Measurements from ENCODE around the gene ERLEC1.
"Not testable (repeated sequence)": the region's sequence is repeated elsewhere in the genome, so short reads cannot be mapped to it uniquely, and the experiment has no call there.

The ERLEC1 gene

DNA sequence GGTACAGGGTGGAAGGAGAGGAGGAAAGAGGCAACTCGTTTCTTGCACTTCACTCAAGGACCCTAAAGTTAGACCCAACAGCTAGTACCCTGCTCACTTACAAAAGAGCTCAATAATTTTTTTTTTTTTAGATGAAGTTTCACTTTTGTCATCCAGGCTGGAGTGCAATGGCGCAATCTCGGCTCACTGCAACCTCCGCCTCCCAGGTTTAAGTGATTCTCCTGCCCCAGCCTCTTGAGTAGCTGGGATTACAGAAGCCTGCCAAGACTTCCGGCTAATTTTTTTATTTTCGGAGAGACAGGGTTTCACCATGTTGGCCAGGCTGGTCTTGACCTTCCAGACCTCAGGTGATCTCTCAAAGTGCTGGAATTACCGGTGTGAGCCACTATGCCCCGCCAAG lies 4.2 kb upstream of the ERLEC1 start:
- DNase-seq: no peak

DNA sequence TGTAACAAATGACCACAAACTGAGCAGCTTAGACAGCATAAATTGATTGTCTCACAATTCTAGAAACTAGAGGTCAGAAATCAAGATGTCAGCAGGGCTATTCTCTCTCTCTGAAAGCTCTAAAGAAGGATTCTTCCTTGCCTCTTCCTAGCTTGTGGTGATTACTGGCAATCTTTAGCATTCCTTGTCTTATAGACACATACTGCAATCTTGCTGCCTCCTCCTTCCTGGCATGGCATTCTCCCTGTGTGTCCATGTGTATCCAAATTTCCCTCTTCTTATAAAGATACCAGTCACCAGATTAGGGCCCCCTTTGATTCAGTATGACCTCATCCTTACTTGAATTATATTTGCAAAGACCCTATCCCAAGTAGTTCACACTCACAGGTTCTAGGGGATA lies 2.4 kb upstream of the ERLEC1 start:
- DNase-seq: no peak

GRCh38 chr2:53785366-53785765 lies 1.5 kb upstream of the ERLEC1 start:
- DNase-seq: no peak

- peak; percentile 14 to 18 for DNase-seq
Observed at GRCh38 chr2:53786352-53786704, 516 bp upstream of the ERLEC1 start.

DNA sequence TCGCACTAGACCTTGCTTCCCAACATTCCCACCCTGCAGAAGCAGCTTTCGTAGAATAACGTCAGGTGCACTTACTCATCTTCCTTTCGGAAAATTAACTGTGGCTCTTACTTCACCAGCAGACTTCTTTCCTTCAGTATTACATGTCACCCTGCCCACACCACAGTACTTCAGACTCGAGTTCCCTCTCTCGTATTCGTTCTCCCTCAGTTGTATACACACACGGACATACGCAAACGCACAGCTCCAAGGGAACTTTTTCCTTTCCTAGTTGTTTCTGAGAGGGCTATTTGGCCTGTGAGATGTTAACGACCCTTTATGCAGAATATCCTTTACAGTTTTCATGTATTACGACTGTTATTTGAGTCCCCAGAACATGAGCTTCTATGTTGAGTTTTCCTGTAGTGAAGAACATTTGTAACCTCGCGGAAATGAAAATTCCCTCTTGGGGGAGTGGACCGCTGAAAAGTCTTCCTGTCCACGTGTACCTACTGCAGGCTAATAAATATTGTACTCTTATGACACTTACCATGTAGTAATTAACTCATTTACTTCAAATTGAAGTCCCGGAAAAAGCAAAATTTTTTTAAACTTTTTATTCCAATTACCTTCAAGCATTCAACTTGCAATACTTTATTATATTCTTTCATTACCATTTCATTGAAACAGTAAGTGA lies 908 bp downstream of the ERLEC1 start:
- peak; percentile 13 to 24 for DNase-seq

- no peak for DNase-seq
Observed at GRCh38 chr2:53793261-53793660, 6.4 kb downstream of the ERLEC1 start.

DNA sequence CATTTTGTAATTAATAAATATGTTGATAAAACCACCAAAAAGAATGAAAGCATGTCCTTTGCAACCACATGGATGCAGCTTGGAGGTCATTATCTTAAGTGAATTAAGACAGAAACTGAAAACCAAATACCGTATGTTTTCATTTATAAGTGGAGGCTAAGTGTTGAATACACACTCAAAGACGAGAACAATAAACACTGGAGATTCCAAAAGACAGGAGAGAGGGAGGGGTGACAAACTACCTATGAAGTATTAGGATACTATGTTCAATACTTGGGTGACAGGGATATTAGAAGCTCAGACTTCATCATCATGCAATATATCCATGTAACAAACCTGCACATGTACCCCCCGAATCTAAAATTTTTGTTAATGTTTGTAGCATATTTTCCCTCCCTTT lies 7.0 kb downstream of the ERLEC1 start:
- no peak for DNase-seq

DNA sequence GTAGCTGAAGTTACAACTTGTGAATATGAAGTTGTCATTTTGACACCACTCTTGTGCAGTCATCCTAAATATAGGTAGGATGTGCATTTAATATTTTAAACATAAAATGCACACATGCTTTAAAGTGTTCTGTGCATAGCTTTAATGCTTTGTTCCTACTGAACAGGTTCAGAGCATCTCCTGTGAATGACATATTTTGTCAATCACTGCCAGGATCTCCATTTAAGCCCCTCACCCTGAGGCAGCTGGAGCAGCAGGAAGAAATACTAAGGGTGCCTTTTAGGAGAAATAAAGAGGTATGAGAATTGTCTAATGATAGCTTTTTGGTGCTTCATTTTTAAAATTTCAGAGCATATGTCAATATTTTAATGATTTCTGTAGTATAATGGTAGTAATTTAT lies 14.7 kb downstream of the ERLEC1 start:
- DNase-seq: no peak

DNA sequence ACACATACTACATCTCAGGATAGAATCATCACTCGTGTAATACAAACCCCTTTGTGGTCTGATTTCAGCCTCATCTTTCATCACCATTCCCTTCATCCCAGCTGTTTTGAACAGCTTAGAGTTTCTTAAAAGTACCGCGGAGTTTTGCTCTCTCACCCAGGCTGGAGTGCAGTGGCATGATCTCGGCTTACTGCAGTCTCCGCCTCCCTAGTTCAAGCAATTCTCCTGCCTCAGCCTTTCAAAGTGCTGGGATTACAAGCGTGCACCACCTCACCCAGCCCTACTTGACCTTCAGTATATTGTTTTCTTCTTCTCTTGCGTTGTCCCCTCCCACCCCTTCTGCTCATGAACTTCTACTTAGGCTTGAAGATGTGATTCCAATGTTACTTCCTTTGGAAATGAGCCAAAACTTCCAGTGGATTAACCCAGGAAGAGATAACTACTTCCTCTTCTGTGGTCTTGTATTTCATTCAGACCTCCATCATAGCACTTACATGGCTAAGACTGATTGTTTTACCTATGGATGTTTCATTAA lies 15.8 kb downstream of the ERLEC1 start:
- no peak for DNase-seq

DNA sequence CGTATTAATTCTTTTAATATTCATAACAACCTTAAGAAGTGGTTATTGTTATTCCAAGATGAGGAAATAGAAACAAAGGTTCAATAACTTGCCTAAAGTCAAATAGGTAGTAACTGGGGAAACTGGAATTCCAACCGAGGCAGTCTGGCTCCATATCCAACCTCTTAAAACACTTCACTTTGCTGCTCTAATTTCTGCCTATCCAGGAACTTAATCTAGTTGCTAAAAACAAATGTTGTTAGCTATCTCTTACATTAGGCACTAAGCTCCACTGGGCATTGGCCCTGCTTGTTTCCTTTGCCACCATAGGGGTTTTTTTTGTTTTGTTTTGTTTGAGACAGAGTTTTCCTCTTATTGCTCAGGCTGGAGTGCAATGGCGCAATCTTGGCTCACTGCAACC lies 24.8 kb downstream of the ERLEC1 start:
- no peak for DNase-seq

DNA sequence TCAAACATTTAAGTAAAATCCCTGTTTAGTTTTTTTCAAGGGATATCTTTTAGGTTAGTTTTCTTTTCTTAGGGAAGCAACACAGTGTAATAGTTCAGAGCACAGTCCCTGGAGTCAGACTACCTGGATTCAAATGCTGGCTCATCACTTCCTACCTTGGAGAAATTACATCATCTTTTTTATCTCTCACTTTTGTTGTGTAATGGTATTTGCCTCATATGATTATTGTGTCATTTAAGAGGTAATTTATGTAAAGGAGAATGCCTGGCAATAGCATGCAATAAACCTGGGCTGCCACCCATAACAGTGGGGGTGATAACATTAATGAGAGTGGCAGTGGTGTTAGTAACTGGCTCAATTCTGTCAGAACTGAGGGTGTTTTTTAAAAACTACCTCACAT lies 26.3 kb downstream of the ERLEC1 start:
- DNase-seq: no peak

GRCh38 chr2:53818854-53819435 lies 32.1 kb downstream of the ERLEC1 start:
- DNase-seq: no peak

GRCh38 chr2:53819634-53820033 lies 32.8 kb downstream of the ERLEC1 start:
- DNase-seq: no peak

- DNase-seq: no peak
Observed at GRCh38 chr2:53820048-53820447, 33.2 kb downstream of the ERLEC1 start.

DNA sequence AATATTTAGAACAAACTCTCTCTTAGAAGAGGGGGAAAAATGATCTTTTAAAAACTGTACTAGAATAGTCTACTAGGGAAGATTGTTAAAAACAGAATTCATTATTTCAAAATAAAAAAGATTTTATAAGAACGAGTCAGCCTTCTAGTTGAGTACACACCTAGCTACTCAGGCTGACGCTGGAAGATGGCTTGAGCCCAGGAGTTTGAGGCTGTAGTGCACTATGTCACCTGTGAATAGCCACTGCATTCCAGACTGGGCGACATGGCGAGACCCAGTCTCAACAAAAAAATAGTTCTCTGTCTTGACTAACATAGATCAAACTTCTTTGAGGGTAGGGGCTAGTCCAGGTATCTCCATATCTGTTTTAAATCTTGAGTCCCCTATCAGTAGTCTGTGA lies 33.9 kb downstream of the ERLEC1 start:
- DNase-seq: no peak

DNA sequence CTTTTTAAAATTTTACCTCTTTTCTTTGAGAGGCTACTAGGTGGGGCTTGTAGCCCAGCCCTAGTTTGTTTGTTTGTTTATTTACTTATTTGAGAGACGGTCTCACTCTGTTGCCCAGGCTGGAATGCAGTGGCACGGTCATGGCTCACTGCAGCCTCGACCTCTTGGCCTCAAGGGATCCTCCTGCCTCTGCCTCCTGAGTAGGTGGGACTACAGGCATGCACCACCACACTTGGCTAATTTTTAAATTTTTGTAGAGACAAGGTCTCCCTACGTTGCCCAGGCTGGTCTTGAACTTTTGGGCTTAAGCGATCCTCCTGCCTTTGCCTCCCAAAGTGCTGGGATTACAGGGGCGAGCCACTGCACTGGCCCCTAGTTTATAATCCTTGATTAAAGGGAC lies 35.0 kb downstream of the ERLEC1 start:
- no peak for DNase-seq

DNA sequence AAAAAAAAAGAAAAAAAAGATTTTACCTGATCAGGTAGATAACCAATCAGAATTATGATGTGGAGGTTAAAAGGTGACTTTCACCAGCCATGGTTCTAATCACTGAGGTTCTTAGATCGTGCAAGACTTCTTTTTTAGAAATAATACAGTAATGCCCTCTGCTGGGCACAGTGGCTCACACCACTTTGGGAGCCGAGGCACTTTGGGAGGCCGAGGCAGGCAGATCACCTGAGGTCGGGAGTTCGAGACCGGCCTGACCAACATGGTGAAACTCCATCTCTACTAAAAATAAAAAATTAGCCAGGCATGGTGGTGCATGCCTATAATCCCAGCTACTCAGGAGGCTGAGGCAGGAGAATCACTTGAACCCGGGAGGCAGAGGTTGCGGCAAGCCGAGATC lies 36.8 kb downstream of the ERLEC1 start:
- DNase-seq: not testable (repeated sequence)

GRCh38 chr2:53826030-53826410 lies 39.2 kb downstream of the ERLEC1 start:
- DNase-seq: no peak

- DNase-seq: no peak
Observed at GRCh38 chr2:53826587-53827397, 39.9 kb downstream of the ERLEC1 start.

- DNase-seq: no peak
Observed at GRCh38 chr2:53827398-53828175, 40.7 kb downstream of the ERLEC1 start.

DNA sequence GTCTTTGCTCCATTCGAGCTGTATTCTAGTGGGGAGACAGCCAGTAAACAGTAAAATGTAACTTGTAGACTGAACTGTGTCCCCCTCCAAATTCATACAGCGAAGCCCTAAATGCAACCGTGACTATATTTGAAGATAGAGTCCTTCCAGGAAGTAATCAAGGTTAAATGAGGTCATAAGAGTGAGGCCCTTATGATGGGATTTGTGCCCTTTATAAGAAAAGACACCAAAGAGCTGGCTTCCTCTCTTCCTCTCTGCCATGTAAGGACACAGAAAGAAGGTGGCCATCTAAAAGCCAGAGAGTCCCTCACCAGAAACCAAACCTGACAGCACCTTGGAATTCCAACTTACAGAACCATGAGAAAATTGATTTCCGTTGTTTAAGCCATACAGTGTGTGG lies 41.5 kb downstream of the ERLEC1 start:
- no peak for DNase-seq

DNA sequence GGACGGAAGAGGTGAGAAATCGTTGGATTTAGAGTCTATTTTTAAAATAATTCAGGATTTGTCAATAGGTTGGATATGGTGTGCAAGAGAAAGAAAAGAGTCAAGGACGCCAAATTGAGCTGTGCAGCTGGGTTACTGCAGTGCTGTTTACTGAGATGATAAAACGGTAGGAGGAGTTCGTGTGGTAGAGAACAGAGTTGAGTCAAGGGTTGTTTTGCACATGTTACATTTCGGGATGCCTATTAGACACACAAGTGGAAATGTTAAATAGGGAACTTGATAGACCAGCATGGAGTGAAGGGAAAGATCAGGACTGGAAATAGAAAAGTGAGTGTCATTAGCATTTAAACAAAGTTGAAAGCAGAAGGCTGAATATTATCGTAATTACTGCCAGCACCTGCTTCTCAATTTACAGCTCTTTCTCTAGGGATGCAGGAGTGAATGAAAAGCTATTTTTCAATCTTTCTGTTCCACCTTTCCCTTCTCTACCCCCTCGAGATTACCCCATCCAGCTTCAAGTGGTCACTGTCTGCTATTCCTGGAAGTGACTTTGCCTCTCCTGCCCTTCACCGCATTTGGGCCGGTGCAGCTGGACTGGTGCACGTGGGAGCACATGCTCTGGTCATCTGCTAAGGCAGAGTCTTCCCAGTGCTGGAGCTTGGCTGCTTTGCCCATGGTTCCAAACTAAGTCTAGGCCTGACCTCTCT lies 42.6 kb downstream of the ERLEC1 start:
- DNase-seq: no peak

DNA sequence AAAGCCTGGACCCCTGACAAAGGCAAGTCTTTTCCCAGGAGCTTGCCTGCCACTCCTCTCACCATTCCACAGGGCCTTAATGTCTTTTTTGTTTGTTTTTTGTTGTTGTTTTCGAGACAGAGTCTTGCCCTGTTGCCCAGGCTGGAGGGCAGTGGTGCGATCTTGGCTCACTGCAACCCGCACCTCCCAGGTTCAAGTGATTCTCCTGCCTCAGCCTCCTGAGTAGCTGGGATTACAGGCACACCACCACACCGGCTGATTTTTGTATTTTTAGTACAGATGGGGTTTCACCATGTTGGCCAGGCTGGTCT lies 43.1 kb downstream of the ERLEC1 start:
- DNase-seq: not testable (repeated sequence)

Measured in activated CD4-positive, alpha-beta T cell treated with anti-CD3 and anti-CD28 coated beads for 4 hours (primary cell).